OCI-LY1 (cell line): ENCODE results near the gene SALL3.

Source experiments
- H2AFZ ChIP-seq: fragments of 200-600 bp; sonication (generic), shearing (Covaris generic); 2 replicates; pipeline ENCODE4 v1.6.0; 2014; ENCODE audit warnings: antibody characterized with exemption, mild to moderate bottlenecking, low read length
- H3F3A ChIP-seq: fragments of 200-600 bp; sonication (generic), shearing (Covaris generic); 2 replicates; pipeline ENCODE4 v1.6.0; 2014; ENCODE audit warnings: mild to moderate bottlenecking, antibody characterized with exemption, low read length, moderate library complexity; ENCODE audit not compliant: insufficient read depth
- H3K27ac ChIP-seq: fragments of 200-600 bp; sonication (generic); 2 replicates; pipeline ENCODE4 v1.5.1; 2014; ENCODE audit warnings: low read length, mixed run types, mild to moderate bottlenecking, low read depth; ENCODE audit not compliant: poor library complexity, severe bottlenecking
- H3K27me3 ChIP-seq: fragments of 200-600 bp; sonication (generic); 2 replicates; pipeline ENCODE4 v1.6.0; 2014; ENCODE audit warnings: antibody characterized with exemption, mild to moderate bottlenecking, low read length, moderate library complexity; ENCODE audit not compliant: insufficient read depth
- H3K36me3 ChIP-seq: fragments of 200-600 bp; sonication (generic); 2 replicates; pipeline ENCODE4 v1.6.1; 2014; ENCODE audit warnings: mild to moderate bottlenecking, antibody characterized with exemption, low read length, moderate library complexity, mixed read lengths; ENCODE audit not compliant: insufficient read depth
- H3K4me1 ChIP-seq: fragments of 200-600 bp; sonication (generic); 2 replicates; pipeline ENCODE4 v1.5.1; 2014; ENCODE audit warnings: mild to moderate bottlenecking, low read length, moderate library complexity; ENCODE audit not compliant: insufficient read depth, severe bottlenecking
- H3K4me2 ChIP-seq: fragments of 200-600 bp; sonication (generic), shearing (Covaris generic); 2 replicates; pipeline ENCODE4 v1.6.1; 2014; ENCODE audit warnings: low read length
- H3K4me3 ChIP-seq: fragments of 200-600 bp; sonication (generic); 2 replicates; pipeline ENCODE4 v1.5.1; 2014; ENCODE audit warnings: low read length, low read depth, mild to moderate bottlenecking, mixed read lengths; ENCODE audit not compliant: poor library complexity, severe bottlenecking
- H3K79me2 ChIP-seq: fragments of 200-600 bp; shearing (Covaris generic); 2 replicates; pipeline ENCODE4 v1.6.1; 2016; ENCODE audit warnings: mixed run types, low read length, mixed read lengths; ENCODE audit not compliant: insufficient read depth
- H3K9ac ChIP-seq: fragments of 200-600 bp; sonication (generic), shearing (Covaris generic); 2 replicates; pipeline ENCODE4 v1.6.1; 2014; ENCODE audit warnings: mild to moderate bottlenecking, low read length, mixed read lengths
- H3K9me2 ChIP-seq: fragments of 200-600 bp; sonication (generic), shearing (Covaris generic); 2 replicates; pipeline ENCODE4 v1.6.1; 2014; ENCODE audit warnings: low read depth, mild to moderate bottlenecking, low read length, mixed read lengths
- H3K9me3 ChIP-seq: fragments of 200-600 bp; shearing (Covaris generic); 2 replicates; pipeline ENCODE4 v1.6.1; 2014; ENCODE audit warnings: low read length, mixed read lengths
- H4K20me1 ChIP-seq: fragments of 200-600 bp; sonication (generic), shearing (Covaris generic); 2 replicates; pipeline ENCODE4 v1.6.0; 2016; ENCODE audit warnings: mild to moderate bottlenecking, low read length; ENCODE audit not compliant: insufficient read depth
- EZH2 ChIP-seq: fragments of 200-600 bp; sonication (generic), shearing (Covaris generic); IDR thresholded peaks from 2 replicates; pipeline ENCODE4 v1.8.0; 2017; ENCODE audit warnings: borderline replicate concordance, mixed run types, mild to moderate bottlenecking, antibody characterized with exemption, low read length, moderate library complexity, mixed read lengths
- TF ChIP-seq, protein P1 (sequence below): fragments of 200-600 bp; sonication (generic), shearing (Covaris generic); IDR thresholded peaks from 2 replicates; pipeline ENCODE4 v1.5.1; 2017; ENCODE audit warnings: mild to moderate bottlenecking, antibody characterized with exemption, low read length, moderate library complexity, mixed read lengths

Gene SALL3

DNA sequence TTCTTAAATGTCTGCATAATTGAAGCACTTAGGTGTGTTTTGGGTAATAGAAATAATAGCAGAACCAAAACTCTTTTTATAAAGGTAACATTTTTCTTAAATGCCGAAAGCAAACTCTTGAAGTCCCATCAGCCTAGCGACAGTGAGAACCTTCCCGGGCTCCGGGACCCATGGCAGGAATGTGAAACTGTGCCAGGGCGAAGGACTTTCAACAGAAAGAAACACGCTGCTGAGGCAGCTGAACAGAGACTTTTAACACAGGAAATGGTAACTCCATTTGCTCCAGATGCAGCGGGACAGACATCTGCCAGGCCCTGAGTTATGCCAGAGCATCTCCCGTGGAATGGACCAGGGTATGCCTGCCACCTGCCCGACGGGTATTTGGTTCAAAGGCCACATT, 34.3 kb downstream of the SALL3 start:
- Histone ChIP-seq H4K20me1 (no peaks in the 10 kb centered on the region), H3K9me2 (no peaks in the 10 kb centered on the region), H3K4me1 (no peaks in the 10 kb centered on the region), H3K4me3 (no peak overlapping the region), H3K9me3 (no peaks in the 10 kb centered on the region), H2AFZ (no peak overlapping the region), H3K4me2 (no peak overlapping the region), H3K79me2 (no peaks in the 10 kb centered on the region), H3K36me3 (no peaks in the 10 kb centered on the region), H3K27ac (no peak overlapping the region), H3K27me3 (peaks cover 5% of the 10 kb centered on the region; the same call in 1 of the 2 replicates), H3K9ac (no peak overlapping the region), H3F3A (no peaks in the 10 kb centered on the region)
- TF ChIP-seq, protein P1, sequence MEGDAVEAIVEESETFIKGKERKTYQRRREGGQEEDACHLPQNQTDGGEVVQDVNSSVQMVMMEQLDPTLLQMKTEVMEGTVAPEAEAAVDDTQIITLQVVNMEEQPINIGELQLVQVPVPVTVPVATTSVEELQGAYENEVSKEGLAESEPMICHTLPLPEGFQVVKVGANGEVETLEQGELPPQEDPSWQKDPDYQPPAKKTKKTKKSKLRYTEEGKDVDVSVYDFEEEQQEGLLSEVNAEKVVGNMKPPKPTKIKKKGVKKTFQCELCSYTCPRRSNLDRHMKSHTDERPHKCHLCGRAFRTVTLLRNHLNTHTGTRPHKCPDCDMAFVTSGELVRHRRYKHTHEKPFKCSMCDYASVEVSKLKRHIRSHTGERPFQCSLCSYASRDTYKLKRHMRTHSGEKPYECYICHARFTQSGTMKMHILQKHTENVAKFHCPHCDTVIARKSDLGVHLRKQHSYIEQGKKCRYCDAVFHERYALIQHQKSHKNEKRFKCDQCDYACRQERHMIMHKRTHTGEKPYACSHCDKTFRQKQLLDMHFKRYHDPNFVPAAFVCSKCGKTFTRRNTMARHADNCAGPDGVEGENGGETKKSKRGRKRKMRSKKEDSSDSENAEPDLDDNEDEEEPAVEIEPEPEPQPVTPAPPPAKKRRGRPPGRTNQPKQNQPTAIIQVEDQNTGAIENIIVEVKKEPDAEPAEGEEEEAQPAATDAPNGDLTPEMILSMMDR = no peak
- TF ChIP-seq EZH2 = no peak

GRCh38 chr18:79018911-79019310, 39.3 kb downstream of the SALL3 start:
- Histone ChIP-seq H3K9me3 (no peaks in the 10 kb centered on the region; the same call in 1 of the 2 replicates), H3K79me2 (no peaks in the 10 kb centered on the region), H3K27ac (no peak overlapping the region), H3K27me3 (peaks cover 12% of the 10 kb centered on the region; the same call in 1 of the 2 replicates), H3K9me2 (no peaks in the 10 kb centered on the region), H4K20me1 (no peaks in the 10 kb centered on the region), H3K4me1 (no peaks in the 10 kb centered on the region), H3K36me3 (no peaks in the 10 kb centered on the region; the same call in 1 of the 2 replicates), H2AFZ (no peak overlapping the region), H3K9ac (no peak overlapping the region), H3K4me3 (no peak overlapping the region), H3K4me2 (no peak overlapping the region), H3F3A (no peaks in the 10 kb centered on the region)
- no peak for TF ChIP-seq EZH2
- TF ChIP-seq, protein P1 = no peak

GRCh38 chr18:79019881-79020280, 40.3 kb downstream of the SALL3 start:
- Histone ChIP-seq H3K36me3 (no peaks in the 10 kb centered on the region; the same call in 1 of the 2 replicates), H3F3A (no peaks in the 10 kb centered on the region), H3K9me3 (no peaks in the 10 kb centered on the region; the same call in 1 of the 2 replicates), H2AFZ (no peak overlapping the region), H3K9ac (no peak overlapping the region), H3K9me2 (no peaks in the 10 kb centered on the region), H3K79me2 (no peaks in the 10 kb centered on the region), H3K27me3 (peaks cover 12% of the 10 kb centered on the region; the same call in 1 of the 2 replicates), H3K4me3 (no peak overlapping the region), H3K4me1 (no peaks in the 10 kb centered on the region), H3K27ac (no peak overlapping the region), H3K4me2 (no peak overlapping the region), H4K20me1 (no peaks in the 10 kb centered on the region)
- TF ChIP-seq, protein P1 = no peak
- TF ChIP-seq EZH2 = no peak
